ENCODE data around the gene GUCA2A.

The GUCA2A gene

DNA sequence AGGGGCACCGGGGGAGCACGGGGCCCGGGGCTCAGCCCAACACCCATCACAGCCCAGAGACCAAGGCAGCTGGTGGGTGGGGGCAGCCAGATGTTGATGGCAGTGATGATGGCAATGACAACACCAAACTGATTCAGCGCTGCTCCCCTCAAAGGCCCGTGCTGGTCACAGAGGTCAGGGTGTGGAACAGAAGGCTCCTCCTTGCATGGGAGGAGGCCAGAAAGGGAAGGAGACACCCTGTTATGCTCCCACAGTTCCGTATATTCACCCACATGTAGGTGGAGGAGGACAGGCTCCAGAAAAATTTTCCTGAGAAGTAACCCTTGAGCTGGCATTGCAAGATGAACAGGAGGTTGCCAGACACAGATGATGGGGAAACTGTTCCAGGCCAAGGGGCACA lies 10.9 kb downstream of the GUCA2A start:
- DNase-seq (ENCODE audit: low spot score): no peak

DNA sequence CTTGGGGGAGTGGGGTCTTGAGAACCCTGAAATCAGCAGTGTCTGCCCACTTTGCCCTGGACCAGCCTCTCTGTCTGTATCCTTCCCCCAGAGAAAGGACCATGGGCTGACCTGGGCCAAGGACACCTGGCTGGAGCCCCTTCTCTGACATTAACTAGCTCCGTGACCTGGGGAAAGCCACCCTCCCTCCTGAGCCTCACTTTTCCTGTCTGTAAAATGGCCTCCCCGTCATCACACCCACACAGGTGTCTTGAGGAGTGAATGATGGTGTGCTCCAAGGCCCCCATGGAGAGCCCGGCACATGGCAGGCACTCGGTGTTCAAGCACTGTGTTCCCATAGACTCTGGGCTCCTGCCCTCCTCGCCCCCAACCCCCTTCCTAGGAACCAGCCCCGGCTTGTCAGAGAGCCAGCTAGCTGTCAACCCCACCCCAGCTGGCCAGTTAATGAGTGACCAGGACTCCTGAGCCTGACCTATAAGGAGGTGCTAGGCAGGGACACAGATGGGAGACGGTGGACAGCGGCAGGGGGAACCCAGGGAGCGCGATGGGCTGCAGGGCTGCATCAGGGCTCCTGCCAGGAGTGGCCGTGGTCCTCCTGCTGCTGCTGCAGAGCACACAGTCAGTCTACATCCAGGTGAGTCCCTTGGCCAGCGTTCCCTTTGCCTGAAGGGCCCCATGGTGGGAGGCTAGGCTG lies 11.5 kb downstream of the GUCA2A start, which contains the start of gene GUCA2B:
GUCA2B (plus strand) TSS at position 504 of the 694 bp plus-strand sequence; CDS start at position 545, 41 bp downstream.
- DNase-seq (ENCODE audit: low spot score): no peak

DNA sequence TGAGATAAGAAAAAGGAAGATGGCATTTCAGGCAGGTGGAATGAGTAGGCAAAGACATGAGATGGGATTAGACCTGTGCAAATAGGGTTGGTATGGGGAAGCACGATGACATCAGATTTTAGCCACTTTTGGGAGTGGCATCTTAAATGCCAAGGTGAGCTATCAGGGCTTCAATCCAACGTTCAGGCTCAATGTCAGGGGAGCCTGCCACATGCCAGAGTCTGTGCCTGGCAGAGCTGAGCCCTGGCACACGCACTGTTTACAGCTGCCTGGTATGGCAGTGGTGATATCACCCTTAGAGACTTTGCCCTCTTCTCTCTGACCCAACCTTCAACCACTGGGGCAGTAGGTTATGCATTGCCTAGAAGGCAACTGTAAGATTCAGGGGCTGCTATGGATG lies 12.4 kb downstream of the GUCA2A start:
- no peak for DNase-seq (ENCODE audit: low spot score)

DNA sequence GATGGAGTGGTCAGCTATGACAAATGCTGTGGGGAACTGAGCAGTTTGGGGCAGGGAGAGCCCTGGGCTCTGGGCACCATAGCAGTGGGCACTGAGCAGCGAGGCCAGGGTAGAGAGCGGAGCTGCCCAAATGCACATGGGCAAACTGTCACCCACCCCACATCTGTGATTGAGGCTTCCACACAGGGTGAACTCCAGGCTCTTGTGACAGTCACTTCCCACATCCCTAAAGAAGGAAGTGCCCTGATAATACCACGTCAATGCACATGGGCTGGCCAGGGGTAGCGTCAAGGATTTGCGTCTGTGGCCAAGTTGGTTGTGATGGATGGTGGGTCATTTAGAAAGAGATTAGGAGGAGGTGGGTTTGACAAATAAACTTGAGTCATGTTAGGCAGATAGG lies 13.9 kb downstream of the GUCA2A start:
- no peak for DNase-seq (ENCODE audit: low spot score)

DNA sequence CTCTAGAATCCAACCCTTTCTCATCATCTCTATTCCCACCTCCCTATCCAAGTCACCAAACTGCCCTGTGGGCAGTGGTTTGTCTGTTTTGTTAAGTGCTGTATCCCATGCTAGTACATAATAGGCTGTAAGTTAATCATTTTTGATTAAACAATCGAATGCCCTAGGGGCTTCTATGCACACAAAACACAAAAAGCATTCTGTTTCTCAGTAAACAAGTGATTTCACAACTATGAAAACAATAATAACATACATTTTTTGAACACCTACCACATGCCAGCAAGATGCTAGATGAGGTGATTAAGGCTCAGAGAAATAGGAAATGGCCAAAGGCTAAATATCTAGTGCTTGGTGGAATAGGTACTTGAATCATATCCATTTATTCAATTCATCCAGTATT lies 16.4 kb downstream of the GUCA2A start:
- DNase-seq (ENCODE audit: low spot score): no peak

DNA sequence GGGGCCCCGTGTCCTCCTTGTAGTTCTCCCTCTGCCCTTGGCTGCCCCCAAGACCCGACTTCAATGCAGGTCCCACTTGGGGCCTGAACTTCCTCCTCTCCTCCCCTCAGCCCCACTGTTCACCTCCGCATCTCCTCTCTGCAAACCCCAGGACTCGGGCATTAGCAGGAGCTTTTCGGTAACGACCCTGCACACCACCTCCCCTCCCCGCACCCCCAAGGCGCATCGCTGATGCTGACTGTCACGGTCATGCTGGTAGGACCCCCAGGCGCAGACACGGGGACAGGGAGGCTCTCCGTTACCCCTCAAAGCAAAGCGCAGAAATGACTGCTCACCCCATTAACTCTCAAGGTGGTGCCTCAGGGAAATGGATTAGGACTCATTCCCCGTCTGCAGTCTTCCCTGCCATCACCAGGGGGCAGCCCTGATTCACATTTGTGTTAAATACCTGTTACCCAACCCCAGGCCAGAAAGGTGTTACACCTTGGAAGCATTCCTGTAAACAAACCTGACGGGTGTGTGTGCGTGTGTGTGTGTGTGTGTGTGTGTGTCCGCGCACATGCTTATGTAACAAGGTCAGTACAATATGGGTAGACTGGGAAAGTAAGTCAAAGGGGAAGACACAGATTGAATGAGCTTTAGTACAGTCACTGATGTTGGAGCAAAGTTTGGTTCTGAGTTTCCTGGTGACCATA lies 17.8 kb downstream of the GUCA2A start:
- peak; percentile 74 for DNase-seq (ENCODE audit: low spot score)

DNA sequence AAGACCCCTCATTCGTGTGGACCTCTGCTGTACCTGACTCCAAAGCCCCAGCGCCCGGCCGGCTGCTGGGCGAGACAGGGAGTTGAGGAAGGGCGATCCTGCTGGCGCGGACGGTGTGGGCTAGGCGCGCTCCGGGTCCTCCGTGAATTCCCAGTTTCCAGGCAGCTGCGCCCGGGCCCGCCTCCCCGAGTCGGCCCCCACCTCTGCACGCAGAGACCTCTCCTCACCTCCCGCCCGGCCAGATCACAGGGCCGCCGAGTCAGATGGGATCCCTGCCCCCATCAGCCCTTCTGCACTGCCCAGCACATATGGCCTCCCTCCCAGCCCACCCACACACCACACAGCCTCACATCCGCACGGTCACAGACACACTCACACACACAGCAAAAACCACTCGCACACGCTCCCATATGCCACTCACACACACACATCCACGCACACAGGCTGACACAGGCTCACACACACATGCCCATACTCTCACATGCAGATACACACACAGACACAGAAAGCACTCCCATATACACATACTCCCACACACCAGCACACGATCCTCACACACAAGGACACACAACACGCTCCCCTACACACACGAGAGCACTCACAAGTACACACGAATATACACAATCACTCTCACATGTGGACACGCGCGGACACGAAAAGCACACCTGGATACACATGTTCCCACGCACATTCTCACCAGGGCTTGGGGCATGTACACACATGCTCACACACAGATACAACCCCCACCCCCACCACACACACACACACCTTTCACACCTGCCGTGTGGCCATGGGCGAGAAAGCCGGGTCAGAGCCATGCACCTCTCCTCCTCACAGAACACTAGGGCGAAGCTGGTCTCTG lies 18.6 kb downstream of the GUCA2A start:
- DNase-seq (ENCODE audit: low spot score): no peak

DNA sequence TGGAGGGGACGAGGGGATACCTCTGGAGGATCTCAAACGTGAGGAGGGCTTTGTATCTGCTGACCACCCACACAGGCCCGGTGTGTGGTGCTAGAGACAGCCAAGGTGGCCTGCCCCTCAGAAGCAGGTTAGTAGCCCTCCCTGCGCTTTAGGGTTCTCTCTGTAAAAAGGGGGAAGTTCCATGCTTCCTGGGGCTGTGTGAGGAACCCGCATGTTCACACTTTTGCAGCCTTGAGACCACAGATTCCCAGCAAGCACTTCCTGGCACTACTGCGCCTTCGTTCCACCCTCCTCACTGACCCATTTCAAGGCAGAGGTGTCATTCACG lies 19.2 kb downstream of the GUCA2A start:
- no peak for DNase-seq (ENCODE audit: low spot score)

DNA sequence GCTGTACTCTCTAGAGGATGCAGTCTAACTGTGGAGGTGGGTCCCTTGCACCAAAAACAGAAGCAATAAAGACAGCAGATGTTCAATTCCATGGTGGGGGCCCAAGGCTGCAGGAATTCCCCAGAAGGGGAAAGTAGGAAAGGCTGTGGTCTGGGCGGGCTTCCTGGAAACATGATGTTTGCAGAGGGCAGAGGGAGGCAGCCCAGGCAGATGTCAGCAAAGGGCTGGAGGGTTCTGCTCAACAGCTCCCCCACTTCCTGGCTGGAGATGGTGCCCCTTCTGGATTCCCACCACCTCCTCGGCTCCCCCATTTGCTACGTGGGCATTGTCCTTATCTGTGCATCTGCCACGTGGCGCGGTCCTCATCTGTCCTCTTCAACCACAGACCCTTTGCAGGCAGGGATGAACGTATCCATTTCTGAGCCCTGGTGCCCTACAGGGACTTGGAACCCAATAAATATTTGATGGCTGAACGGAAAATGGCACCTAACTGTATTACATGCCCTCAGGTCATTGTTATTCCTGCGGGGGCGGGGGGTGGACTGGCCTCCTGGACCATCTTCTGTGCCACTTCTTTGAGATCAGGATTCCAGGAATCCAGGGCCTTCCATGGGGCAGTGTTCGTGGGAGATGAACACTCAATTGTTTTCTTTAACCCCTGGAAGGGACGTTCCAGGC lies 19.7 kb downstream of the GUCA2A start:
- no peak for DNase-seq (ENCODE audit: low spot score)

DNA sequence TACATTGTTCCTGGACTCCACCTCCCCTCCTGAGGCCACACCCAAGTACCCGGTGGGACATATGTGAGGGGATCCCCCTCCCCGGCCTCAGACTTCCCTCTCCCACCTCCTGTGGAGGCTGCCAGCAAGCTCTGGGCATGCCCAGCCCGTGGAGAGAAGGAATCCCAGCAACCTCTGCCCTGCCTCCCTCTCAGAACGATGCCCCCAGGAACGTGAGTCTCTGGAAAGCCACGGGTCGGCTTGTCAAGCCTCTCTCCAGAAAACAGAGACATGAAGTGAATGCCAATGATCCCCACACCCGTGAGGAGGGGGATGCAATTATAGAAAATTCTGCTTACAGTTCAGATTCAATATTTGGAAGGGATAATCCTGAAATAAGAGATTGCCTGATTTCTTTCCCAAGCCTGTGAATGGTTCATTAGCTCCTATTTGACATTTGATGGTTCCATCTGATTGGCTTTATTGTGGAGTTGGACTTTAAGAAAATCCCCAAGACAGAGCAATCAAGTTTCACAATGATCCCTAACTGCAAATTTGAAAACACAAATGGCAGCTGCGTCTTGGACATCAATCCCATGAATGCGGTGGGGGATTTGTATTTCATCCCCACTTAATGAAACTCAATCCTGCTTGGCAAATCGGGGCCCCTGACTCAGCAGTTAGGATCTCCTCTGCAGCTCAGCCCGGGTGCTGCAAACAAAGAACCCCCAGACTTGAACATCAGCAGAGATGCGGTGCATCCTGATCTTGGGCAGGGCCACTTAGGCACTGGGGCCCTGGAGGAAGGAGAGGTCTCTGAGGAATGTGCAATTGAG lies 20.4 kb downstream of the GUCA2A start:
- DNase-seq (ENCODE audit: low spot score): no peak

DNA sequence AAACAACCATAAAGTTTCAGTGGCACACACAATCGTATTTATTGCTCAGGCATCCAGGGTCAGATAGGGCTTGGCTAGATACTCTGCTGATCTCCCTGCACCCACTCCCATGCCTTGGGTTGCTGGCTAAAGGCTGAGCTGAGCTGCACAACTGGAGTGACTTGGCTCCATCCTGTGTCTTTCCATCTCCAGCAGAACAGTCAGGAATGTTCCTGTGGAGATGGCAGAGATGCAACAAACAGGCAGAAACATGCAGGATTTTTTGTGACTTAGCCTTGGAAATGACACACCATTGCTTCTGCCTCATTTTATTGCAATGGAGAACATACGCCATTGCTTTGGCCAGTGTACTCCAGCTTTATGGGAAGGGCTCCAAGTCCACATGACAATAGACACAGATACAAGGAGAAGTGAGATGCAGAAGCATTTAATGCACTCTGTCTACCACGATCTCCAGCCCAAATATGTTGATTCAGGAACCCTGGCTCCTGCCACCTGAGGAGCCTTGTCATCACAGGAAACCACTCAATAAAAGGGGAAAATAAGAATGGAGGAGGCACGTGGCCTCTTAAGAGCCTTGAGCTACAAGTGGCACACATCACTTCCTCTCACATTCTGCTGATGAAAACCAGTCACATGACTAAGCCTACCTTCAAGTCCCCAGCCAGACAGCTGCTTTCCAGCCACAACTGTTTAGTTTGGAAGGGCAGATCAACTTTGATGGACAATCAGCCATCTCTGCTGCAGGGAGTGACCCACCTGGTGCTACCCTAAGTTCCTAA lies 21.5 kb downstream of the GUCA2A start:
- peak; percentile 11 for DNase-seq (ENCODE audit: low spot score)

DNA sequence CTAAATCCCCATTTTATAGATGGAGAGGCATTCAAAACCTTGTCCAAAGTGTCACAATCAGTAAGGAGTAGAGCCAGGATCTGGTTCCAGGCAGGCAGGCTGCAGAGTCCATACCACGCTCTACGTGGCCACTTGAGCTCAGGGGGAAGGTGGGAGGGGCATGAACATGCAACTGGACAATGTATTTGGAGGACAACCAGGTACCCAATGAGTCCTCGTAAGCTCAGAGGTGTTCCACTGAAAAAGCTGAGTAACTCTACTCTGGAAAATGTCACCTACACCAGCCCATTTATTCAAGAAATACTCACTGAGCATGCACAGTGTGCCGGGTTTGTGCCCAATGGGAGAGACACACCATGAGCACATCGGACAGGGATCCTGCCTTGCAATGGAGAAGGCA lies 22.6 kb downstream of the GUCA2A start:
- DNase-seq (ENCODE audit: low spot score): no peak

DNA sequence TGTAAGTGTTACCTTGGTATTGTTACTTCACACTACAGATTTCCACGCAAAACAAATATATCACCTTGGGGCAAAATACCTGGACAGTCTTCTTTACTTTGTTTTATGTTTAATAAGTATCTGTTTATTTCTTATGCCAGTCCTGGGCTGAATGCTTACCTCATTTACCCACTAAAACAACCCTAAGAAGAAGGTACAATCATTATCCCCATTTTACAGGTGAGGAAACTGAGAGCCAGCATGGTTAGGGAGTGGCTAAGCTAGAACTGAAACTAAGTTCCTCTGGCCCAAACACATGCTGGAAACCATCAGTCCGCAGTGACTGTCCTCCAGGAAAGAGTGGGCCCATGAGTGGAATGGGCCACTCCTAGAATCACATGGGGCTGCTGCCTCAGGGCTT lies 24.4 kb downstream of the GUCA2A start:
- DNase-seq (ENCODE audit: low spot score): no peak

DNA sequence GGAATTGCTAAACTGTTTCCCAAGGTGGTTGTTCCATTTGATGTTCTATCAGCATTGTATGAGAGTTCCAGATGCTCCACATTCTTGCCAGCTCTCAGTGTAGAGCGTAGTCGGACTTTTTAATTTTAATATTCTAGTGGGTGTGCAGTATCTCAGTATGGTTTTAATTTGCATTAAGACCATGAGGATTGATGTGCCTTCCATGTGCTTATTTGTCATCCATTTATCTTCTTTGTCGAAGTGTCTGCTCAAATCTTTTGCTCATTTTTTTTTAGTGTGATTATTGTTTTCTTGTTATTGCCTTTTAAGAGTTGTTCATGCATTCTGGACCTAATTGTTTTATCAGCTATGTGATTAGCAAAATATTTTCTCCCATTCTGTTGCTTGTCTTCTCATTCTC lies 25.1 kb downstream of the GUCA2A start:
- no peak for DNase-seq (ENCODE audit: low spot score)

DNA sequence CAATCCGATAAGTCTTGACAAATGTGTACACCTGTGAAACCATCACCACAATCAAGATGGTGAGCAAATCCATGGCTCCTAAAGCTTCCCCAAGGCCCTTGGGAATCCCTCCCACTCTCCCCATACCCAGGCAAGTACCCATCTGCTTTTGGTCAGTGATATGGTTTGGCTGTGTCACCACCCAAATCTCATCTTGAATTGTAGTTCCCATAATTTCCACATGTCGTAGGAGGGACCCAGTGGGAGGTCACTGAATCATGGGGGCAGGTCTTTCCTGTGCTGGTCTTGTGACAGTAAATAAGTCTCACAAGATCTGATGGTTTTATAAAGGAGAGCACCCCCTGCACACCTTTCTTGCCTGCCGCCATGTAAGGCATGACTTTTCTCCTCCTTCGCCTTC lies 26.0 kb downstream of the GUCA2A start:
- DNase-seq (ENCODE audit: low spot score): no peak

DNA sequence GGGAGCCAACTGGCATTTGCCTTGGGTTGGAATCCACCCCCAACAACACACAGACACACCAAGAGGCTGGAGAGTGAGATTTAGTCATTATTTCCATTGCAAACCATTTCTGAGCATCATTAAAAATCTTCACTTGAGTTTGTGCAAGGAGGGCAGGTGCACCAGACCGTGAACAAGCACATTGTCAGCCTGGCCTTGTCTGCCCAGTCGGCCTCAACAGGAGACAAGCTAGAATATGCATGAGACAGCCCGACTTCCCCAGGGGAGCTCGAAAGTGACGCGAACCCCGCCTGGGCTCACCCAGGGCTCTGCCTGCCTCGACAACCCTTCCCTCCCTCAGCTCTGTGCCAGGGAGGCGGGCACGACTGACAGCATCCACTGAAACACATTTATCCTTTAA lies 26.8 kb downstream of the GUCA2A start:
- no peak for DNase-seq (ENCODE audit: low spot score)

DNA sequence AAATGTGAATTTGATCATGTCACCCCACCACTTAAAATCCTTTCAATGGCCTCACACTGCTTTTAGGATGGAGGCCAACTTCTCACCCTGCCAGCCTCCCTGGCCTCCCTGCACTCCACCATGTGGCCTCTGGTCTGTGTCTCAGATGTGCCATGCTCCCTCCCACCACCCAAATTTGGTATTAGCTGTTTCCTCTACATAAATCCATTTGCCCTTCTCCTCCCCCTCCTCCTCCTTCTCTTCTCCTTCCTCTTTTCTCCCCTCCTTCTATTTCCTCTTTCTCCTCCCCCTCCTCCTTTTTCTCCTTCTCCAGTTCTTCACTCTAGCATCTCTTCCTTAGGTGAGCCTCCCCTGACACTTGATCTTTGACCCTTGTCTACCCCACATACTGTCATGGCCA lies 28.1 kb downstream of the GUCA2A start:
- no peak for DNase-seq (ENCODE audit: low spot score)

DNA sequence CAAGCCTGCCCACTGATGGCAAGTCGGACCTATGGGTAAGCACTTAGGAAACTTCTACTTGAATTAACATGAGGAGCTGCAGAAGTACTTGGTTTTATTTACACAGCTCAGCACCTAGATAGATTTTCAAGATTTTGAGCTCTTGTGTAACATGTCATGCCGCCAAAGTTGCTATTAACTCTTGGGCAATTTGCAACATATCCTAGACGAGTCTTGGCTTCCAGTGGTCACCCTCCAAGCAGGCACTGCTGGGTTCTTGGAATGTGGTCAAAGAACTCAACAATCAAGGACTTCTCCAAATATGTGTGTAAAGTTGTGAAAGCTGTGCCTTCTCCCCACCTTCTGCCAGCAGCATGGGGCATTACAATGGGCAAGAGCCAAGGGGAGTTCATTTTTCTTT lies 29.1 kb downstream of the GUCA2A start:
- no peak for DNase-seq (ENCODE audit: low spot score)

DNA sequence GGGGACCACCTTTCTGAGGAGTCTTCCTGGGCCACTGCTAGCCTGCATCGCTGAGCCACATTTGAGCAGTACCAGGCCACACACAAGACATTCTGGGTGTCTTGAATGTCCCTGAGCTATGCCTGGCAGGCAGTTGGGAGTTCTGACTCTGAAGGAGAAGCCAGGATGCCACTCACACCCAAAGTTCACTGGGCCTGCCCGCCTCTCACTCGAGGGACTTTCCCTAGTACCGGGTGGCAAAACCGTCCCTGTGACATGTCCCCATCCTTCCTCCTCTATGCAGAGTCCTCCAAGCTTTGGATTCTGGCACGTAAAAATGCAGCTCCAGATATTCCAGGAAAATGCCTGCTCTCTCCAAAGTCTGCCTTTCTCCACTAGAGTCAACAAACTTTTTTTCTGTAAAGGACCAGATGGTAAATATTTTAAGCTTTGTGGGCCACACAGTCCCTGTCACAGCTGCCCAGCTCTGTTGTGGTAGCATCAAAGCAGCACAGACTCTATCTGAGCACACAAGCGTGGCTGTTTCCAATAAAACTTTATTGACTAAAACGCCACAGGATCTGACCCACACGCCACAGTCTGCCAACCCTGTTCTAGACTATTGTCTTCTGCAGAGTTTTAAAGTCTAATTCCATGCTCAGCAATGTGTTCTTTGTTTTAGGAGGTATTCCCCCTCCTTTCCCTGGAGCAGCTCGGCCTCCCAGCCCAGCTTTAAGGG lies 30.6 kb downstream of the GUCA2A start:
- no peak for DNase-seq (ENCODE audit: low spot score)

DNA sequence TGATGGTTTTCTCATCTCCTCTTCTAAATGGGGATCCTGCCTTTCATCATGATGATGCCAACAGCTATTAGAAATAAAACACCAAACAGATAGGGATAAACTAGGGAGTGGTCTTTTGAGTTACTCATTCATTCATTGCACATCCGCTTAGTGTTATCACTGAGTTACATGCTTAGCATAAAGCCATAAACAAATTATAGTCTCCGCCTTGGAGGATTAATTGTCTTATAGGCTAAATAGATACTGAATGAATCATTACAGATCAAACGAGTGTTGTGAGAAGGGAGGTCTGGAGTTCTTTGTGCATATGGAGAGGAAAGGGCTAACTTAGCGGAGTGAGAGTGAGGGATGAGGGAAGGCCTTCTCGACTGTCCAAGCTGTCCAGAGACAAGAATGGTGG lies 31.2 kb downstream of the GUCA2A start:
- DNase-seq (ENCODE audit: low spot score): no peak
